HAP-1 (cell line): ENCODE data around the gene KRTAP10-8.
"Not testable (repeated sequence)": the region's sequence is repeated elsewhere in the genome, so short reads cannot be mapped to it uniquely, and the experiment has no call there.

Source experiments
- DNase-seq, 2 experiments: peaks; one replicate each; pipeline ENCODE4 v3.0.0-alpha.2; 2016 to 2020; ENCODE audit warnings: low spot score in 2 of 2
- H3K27me3 ChIP-seq: fragments of 250-450 bp; sonication (Bioruptor Pico); 2 replicates; pipeline ENCODE4 v1.5.1; 2020; ENCODE audit warnings: low read depth, mild to moderate bottlenecking, moderate library complexity
- H3K36me3 ChIP-seq: fragments of 250-450 bp; sonication (Bioruptor Pico); replicated peaks from 2 replicates; pipeline ENCODE4 v1.5.1; 2020; ENCODE audit warnings: mild to moderate bottlenecking
- H3K4me1 ChIP-seq: fragments of 250-450 bp; sonication (Bioruptor Pico); 2 replicates; pipeline ENCODE4 v1.5.1; 2020; ENCODE audit warnings: mild to moderate bottlenecking
- H3K4me3 ChIP-seq: fragments of 250-450 bp; sonication (Bioruptor Pico); 2 replicates; pipeline ENCODE4 v1.5.1; 2020; ENCODE audit warnings: mild to moderate bottlenecking, moderate library complexity
- H3K9me3 ChIP-seq: fragments of 250-450 bp; sonication (Bioruptor Pico); 2 replicates; pipeline ENCODE4 v1.5.1; 2020; ENCODE audit warnings: mild to moderate bottlenecking, moderate library complexity
- in situ Hi-C: fragments of 300-500 bp; cut with MboI; formaldehyde crosslinking; loops from 3 replicates; pipeline ENCODE4 v1.14.3; 2020; ENCODE audit warnings: low sequenced_read_pairs, inconsistent platforms, mixed read lengths

KRTAP10-8 gene

DNA sequence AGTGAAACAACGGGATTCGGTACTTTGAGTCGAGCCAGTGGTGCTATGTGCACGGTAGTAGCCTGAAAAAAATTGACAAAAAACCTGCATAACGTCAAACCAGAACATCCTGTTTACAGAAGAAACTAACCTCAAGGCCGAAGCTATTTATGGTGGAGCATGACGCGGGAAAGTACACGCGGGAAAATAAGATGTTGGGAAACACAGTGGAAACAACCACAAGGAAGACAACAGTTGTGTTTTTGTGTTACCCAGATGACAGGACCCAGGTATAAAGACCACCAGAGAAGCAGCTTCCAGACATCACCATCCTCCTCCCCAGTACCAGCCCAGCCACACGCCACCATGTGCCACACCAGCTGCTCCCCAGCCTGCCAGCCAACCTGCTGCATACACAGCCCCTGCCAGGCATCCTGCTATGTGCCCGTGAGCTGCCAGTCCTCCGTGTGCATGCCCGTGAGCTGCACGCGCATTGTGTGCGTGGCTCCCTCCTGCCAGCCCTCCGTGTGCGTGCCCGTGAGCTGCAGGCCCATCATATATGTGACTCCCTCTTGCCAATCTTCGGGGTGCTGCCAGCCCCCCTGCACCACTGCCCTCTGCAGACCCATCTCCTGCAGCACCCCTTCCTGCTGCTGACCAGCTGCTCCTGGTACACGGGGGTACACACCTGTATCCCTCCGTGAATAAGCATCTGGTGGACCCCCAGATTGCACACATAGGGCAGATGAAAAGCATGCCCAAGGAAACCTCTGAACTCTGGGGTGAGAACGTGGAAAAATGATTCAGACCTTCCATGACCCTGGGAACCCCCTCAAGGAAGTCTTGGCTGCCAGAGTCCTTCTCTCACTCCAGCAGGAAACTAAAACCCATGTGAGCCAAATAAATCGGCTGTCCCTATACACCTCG is 46.0 kb downstream of the KRTAP10-8 start, which contains the start of gene KRTAP12-3:
KRTAP12-3 (plus strand) TSS at position 298 of the 906 bp plus-strand sequence; CDS start at position 346, 48 bp downstream.
- no peaks in the 10 kb centered on the region for H3K36me3 ChIP-seq
- no peaks in the 10 kb centered on the region for H3K27me3 ChIP-seq
- H3K4me3 ChIP-seq: no peak within 1 kb of the TSS
- no peaks in the 10 kb centered on the region for H3K9me3 ChIP-seq
- no peaks in the 10 kb centered on the region for H3K4me1 ChIP-seq
- in situ Hi-C loops: no loop called here
- no peak for DNase-seq

- in situ Hi-C loops: no loop called here
- H3K27me3 ChIP-seq: no peaks in the 10 kb centered on the region
- no peaks in the 10 kb centered on the region for H3K4me1 ChIP-seq
- H3K4me3 ChIP-seq: no peak overlapping the region
- no peaks in the 10 kb centered on the region for H3K9me3 ChIP-seq
- no peak for DNase-seq
- H3K36me3 ChIP-seq: no peaks in the 10 kb centered on the region
These were observed 46.6 kb downstream of the KRTAP10-8 start for GRCh38 chr21:44658541-44658910.

- no peaks in the 10 kb centered on the region for H3K27me3 ChIP-seq
- H3K9me3 ChIP-seq: no peaks in the 10 kb centered on the region
- no peaks in the 10 kb centered on the region for H3K4me1 ChIP-seq
- H3K4me3 ChIP-seq: no peak overlapping the region
- in situ Hi-C loops: no loop called here
- no peaks in the 10 kb centered on the region for H3K36me3 ChIP-seq
- no peak for DNase-seq
These were observed 47.2 kb downstream of the KRTAP10-8 start for GRCh38 chr21:44658913-44659595.

GRCh38 chr21:44661567-44661966 is 49.7 kb downstream of the KRTAP10-8 start:
- H3K27me3 ChIP-seq, H3K9me3 ChIP-seq, H3K4me1 ChIP-seq, H3K36me3 ChIP-seq, in situ Hi-C loops, DNase-seq, H3K4me3 ChIP-seq: not testable (repeated sequence)
